ENCODE measurements around the gene LIPE.
A peak's percentile ranks its signal among the peaks of the same experiment; 100 is the strongest.

Gene LIPE

GRCh38 chr19:42411581-42412178, 15.5 kb downstream of the LIPE start:
- no peak for DNase-seq

GRCh38 chr19:42410371-42410770, 16.8 kb downstream of the LIPE start:
- no peak for DNase-seq

DNA sequence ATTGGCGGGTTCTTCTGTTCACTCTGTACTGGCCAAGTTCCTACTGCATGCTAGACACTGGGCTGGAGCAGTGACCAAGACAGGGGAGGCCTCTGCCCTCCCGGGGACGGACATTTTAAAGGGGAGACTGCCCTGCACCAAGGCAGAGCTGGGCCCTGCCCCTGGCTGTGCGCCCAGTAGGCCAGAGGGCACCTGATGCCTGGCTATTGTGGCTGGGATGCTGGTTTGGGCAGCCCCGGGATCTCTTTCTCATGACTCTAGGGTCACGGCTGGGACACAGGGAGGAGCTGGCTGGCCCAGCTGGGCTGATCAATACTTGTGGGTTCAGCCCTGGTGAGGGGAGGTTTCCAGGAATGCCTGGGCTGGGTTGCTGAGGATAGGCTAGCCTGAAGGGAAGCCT, 17.7 kb downstream of the LIPE start:
- no peak for DNase-seq

DNA sequence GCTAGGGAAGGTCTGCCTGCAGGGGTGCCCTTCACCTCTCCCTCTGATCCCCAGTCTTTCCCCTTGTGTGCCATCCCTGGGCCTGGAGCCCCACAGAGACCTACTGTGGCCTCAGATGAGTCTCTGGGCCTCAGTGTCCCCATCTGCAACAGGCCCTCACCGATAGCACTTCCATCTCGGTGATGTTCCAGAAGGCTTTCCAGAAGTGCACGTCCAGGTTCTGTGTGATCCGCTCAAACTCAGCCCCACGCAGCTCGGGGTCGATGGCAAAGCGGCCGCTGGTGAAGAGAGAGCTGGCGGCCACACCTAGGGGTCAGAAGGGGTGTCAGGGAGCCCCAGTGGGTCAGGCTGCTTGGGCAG, 19.4 kb downstream of the LIPE start:
- no peak for DNase-seq

- no peak for DNase-seq
Observed at GRCh38 chr19:42407085-42407815, 19.9 kb downstream of the LIPE start.

- no peak for DNase-seq
Observed at GRCh38 chr19:42406111-42406510, 21.1 kb downstream of the LIPE start.

DNA sequence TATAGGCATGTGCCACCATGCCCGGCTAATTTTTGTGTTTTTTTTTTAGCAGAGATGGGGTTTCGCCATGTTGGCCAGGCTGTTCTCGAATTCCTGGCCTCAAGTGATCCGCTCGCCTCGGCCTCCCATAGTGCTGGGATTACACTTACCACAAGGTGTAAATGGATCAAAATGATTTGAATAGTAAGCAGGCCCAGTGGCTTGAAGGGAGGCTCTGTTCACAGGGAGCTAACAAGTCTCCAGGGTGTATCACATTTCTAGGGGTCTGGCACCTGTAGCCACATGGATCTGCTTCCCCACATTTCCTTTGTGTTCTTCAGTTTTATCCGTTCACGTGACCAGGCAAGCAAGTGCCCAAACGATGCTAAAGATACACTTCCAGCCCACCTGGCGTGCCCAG, 23.6 kb downstream of the LIPE start:
- no peak for DNase-seq

DNA sequence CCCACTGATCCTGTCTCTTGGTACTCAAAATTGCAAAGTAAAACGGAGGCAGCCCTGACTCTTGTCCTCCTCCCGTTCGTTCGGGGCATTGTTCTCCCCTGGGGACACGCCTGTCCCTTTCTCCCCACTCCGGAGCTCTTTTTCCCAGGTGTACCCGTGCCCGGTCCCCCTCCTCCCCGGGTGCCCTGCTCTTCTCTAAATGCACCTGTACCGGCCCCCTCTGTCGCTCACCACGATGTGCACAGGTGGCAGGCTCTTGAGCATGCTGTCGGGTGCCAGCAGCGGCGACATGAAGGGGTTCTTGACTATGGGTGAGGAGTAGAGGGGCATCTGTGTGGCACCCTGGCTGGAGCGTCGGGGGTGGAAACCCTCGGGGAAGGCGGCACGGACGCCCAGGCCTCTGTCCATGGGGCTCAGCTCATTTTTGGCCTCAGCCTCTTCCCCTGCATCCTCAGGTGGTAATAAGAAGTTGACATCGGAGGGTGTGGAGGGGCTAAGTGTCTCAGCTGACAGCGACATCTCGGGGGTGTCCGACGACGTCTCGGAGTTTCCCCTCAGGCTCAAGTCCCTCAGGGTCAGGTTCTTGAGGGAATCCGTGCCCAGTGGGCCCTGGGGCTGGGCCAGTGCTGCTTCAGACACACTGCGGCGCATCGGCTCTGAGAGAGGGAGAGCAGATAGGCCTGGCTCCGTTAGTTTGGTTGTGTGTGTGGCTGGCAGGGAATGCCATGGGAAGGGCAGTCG, 24.6 kb downstream of the LIPE start:
- DNase-seq: no peak

DNA sequence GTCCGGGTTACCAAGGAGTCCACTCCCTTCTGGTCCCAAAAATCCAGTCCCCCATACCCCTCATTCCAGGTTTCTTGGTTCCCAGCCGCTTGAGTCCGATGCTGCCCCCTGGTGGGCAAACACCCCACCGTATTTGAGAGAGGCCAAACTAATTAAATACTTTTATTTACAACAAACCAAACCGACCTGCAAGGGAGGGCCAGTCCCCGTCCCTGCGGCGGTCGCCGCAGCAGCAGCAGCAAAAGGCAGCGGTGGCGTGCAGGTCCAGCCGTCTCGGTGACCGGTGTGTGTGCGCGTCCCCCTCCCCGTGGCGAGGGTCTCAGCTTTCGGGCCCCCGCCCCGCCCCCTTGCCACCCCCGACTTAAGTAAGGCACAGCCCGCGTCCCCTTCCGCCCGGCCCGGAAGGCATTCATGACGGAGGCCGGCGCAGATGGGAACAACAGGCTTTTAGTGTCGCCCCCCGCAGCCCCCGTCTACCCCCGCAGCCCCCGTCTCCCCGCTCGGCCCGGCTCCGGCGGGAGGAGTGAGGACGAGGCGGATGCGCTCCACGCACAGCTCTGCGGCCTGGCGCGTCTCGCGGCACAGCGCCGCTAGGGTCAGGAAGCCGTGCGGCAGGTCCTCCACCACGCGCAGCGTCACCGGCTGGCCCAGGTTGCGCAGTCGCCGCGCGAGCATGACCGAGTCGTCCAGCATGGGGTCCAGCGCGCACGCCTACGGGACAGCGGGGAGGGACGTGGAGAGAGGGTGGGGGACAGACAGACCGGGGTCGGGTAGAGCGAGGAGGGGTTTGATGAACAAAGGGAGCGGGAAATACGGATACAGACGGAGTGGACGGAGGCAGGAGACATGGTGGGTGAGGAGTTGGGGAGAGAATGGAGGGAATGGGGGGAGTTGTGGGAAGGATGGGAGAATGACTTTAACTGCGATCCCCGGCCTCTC, 25.6 kb downstream of the LIPE start:
- DNase-seq: peak; percentile 27

GRCh38 chr19:42400404-42400803, 26.8 kb downstream of the LIPE start:
- no peak for DNase-seq

GRCh38 chr19:42397263-42398166, 29.7 kb downstream of the LIPE start:
- no peak for DNase-seq

- peak; percentile 96 for DNase-seq
Observed at GRCh38 chr19:42396381-42397262, 30.6 kb downstream of the LIPE start.

DNA sequence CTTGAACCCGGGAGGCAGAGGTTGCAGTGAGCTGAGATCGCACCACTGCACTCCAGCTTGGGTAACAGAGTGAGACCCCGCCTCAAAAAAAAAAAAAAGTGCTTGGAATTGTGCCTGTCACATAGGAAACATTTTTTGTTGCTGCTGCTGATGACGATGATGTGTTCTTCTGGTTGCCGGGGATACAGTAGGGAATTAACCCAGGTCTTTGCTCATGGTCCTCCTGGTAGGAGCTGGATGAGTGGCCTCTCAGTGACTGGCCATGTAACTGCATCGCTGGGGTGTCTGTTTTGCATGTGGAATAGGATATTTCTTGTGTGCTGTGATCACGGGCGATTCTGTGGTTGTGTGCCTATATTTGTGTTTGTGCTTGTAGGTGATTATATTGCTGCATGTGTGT, 32.4 kb downstream of the LIPE start:
- DNase-seq: no peak

DNA sequence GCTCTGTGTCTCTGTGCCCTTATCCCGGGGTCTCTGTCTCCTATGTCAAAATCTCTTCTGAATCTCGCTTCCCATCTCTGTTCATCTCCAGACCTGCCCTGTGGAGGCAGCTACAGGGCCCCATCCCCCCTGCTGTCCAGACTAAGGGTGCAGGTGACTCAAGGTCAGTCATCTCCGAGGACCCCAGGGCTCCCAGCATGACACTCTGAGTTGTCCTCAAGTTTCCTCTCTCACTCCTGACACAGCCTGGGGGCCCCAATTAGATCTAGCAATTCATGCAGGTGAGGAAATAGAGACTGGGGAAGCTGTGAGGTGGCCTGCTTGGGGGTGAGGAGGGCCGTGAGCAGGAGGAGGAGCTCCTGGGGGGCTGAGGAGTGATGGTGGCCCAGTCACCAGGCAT, 35.0 kb downstream of the LIPE start:
- no peak for DNase-seq

GRCh38 chr19:42389899-42390298, 37.3 kb downstream of the LIPE start, which contains the start of gene CNFN:
Gene CNFN (minus strand): TSS chr19:42390297. CDS start chr19:42389037, 1,260 bp downstream.
- DNase-seq: no peak

DNA sequence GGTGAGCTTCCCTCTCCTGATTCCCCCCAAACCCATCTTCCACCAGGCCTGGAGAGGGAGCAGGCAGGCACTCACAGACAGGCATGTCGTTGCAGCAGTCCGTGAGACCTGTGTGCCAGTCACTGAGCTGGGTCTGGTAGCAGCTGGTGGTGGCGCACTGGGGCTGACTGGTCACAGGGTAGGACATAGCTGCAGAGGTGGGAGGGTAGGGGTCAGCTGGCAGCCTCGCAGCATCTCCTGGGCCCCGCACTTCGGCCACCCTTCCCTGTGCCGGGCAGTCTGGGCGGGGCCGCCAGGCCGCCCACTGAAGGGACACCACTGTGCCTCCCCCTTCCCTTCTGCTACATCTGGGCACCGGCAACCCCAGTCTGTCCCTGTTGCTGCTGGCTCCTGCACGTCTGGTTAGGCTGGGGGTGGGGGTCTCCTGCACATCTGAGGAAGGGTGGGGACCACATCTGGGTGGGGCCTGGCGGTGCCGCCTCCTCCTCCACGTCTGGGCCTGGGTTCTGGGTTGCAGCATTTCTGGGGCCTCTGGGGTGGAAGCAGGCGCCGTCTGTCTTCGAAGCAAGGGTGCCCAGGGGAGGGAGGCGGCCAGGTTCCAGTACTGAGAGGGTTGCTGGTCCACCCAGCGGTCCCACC, 38.2 kb downstream of the LIPE start:
- no peak for DNase-seq

DNA sequence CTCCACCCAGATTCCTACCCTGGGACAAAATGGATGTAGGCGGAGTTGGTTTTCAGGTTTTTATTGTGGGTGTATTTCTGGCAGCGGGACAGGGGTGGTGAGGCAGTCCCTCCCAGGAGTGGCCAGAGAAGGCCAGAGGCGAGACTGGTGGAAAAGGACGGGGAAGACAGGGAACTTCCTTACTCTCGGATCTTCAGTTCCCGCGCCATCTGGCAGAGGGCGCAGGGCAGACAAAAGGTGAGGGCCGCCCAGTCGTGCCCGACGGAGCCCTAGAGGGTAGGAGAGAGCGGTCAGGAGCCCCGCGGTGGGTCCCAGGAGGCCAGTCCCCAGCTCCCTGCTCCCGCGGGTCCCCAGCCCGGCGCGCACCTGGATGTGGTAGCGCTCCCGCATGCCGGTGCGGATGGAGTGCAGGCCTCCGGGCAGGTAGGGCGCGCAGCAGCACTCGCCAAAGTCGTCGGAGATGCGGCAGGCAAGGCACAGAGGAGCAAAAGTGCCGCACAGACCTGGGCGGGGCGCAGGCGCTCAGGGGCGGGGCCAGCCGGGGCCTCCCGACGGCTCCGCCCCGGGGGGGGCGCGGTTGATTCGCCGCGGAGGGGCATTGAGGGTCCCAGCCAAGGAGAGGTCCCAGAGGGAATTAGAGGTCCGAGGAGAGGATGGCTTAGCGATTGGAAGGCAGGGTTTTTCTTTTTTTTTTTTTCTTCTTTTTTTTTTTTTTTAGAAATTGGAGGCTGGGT, 40.0 kb downstream of the LIPE start:
- peak; percentile 70 for DNase-seq

GRCh38 chr19:42380155-42380554, 47.0 kb downstream of the LIPE start:
- no peak for DNase-seq

All from NCI-H345 (cell line).